Thyroid gland (tissue), 4 donors: ENCODE data around the gene FIBIN. TPM values are rescaled to one million over a fixed set of nuclear protein-coding genes. Genes with fewer than 3 reads are reported as not detected.
"Not testable (repeated sequence)": the region's sequence is repeated elsewhere in the genome, so short reads cannot be mapped to it uniquely, and the experiment has no call there.

Experiments used
- DNase-seq, 2 donors: peaks; one replicate each; pipeline ENCODE4 v3.0.0-alpha.2; 2019
- H3K27ac ChIP-seq, 3 donors: fragments of 200-600 bp; sonication (generic); 1 replicate in 2 of 3; 2 replicates in 1 of 3; pipeline ENCODE4 v1.5.1; 2016 to 2019; ENCODE audit warnings: mild to moderate bottlenecking in 1 of 3, moderate library complexity in 1 of 3
- H3K27me3 ChIP-seq: fragments of 200-600 bp; sonication (generic); one replicate; pipeline ENCODE4 v1.5.1; 2019
- H3K36me3 ChIP-seq, 2 donors: fragments of 200-600 bp; sonication (generic); one replicate each; pipeline ENCODE4 v1.5.1; 2016 to 2019
- H3K4me1 ChIP-seq, 2 donors: fragments of 200-600 bp; sonication (generic); one replicate each; pipeline ENCODE4 v1.5.1; 2017 to 2019
- H3K4me3 ChIP-seq, 3 donors: fragments of 200-600 bp; sonication (generic); replicated peaks in 1 of 3; 1 replicate in 2 of 3; 2 replicates in 1 of 3; pipeline ENCODE4 v1.5.1; 2016; ENCODE audit warnings: mild to moderate bottlenecking in 1 of 3
- H3K9me3 ChIP-seq: fragments of 200-600 bp; sonication (generic); one replicate; pipeline ENCODE4 v1.5.1; 2017
- CTCF ChIP-seq, 6 experiments: fragments of 200-600 bp in 3 of 6; fragments of 450-650 bp in 3 of 6; sonication (generic) in 3 of 6; IDR thresholded peaks; one replicate each; pipeline ENCODE4 v1.5.1; 2016 to 2019; ENCODE audit warnings: antibody characterized with exemption in 6 of 6, mild to moderate bottlenecking in 2 of 6, inconsistent platforms in 1 of 6, moderate library complexity in 1 of 6
- POLR2A ChIP-seq, 2 donors: fragments of 450-650 bp; IDR thresholded peaks; one replicate each; pipeline ENCODE4 v1.6.1; 2017; ENCODE audit warnings: antibody characterized with exemption in 2 of 2, mild to moderate bottlenecking in 2 of 2, moderate library complexity in 1 of 2
- WGBS, 2 donors: methylation state at CpG; one replicate each; pipeline ENCODE4 v1.1.5; 2017; 5-methylcytosine and 5-hydroxymethylcytosine counted together
- intact Hi-C: fragments of 100-400 bp; cut with DNase I; formaldehyde crosslinking; loops from one replicate; pipeline ENCODE4 v1.15.1; 2023
- total RNA-seq, 4 donors: library from RNA; depleted of rRNA; stranded (reverse); fragments of >200 nt; gene quantifications; one replicate each; pipeline ENCODE4 v1.2.3, GENCODE V29; 2016

Gene FIBIN
- total RNA-seq, 4 donors from 2014 or later = 15.3 to 24.7 (median 19.8) TPM

- H3K27ac ChIP-seq = no peak overlapping the region
- H3K9me3 ChIP-seq = no peaks in the 10 kb centered on the region
- H3K36me3 ChIP-seq = no peaks in the 10 kb centered on the region
- no peak for DNase-seq
- no peaks in the 10 kb centered on the region for H3K27me3 ChIP-seq
- no peaks in the 10 kb centered on the region for H3K4me1 ChIP-seq
- TF ChIP-seq CTCF (IDR thresholded peaks at IDR 0.05) (no peak), POLR2A (IDR thresholded peaks at IDR 0.05) (no peak)
- WGBS, 2 donors = 76% methylated on average over 5 of the region's 5 CpGs
- no peak overlapping the region for H3K4me3 ChIP-seq
- intact Hi-C loops = no loop called here
These were observed 17.5 kb upstream of the FIBIN start for GRCh38 chr11:26976389-26976788.

GRCh38 chr11:26977209-26977608 is 16.7 kb upstream of the FIBIN start:
- WGBS, 2 donors = 92% methylated on average over 15 of the region's 15 CpGs
- intact Hi-C loops = not testable (repeated sequence)

GRCh38 chr11:26983645-26984044 is 10.3 kb upstream of the FIBIN start:
- Histone ChIP-seq H3K4me3 (no peak overlapping the region), H3K27me3 (no peaks in the 10 kb centered on the region), H3K9me3 (no peaks in the 10 kb centered on the region), H3K27ac (no peak overlapping the region), H3K36me3 (no peaks in the 10 kb centered on the region), H3K4me1 (no peaks in the 10 kb centered on the region)
- 46 to 58% methylated on average over 6 of the region's 6 CpGs for WGBS, 2 donors
- intact Hi-C loops = no loop called here
- no peak for DNase-seq
- no peak for TF ChIP-seq CTCF (IDR thresholded peaks at IDR 0.05)
- no peak for TF ChIP-seq POLR2A (IDR thresholded peaks at IDR 0.05)

More at GRCh38 chr11:26977209-26977608, 16.7 kb upstream of the FIBIN start:
- not testable (repeated sequence) for H3K4me1 ChIP-seq, H3K9me3 ChIP-seq, H3K27ac ChIP-seq, DNase-seq, H3K4me3 ChIP-seq, H3K27me3 ChIP-seq, H3K36me3 ChIP-seq

GRCh38 chr11:26985470-26985869 is 8.4 kb upstream of the FIBIN start:
- no peaks in the 10 kb centered on the region for H3K27me3 ChIP-seq
- no peaks in the 10 kb centered on the region for H3K9me3 ChIP-seq
- DNase-seq = no peak
- no peaks in the 10 kb centered on the region for H3K4me1 ChIP-seq
- intact Hi-C loops = no loop called here
- TF ChIP-seq POLR2A (IDR thresholded peaks at IDR 0.05) (no peak), CTCF (IDR thresholded peaks at IDR 0.05) (no peak)
- no peaks in the 10 kb centered on the region for H3K36me3 ChIP-seq
- no peak overlapping the region for H3K27ac ChIP-seq
- H3K4me3 ChIP-seq = no peak overlapping the region
- 63 to 68% methylated on average over 1 of the region's 1 CpG for WGBS, 2 donors

GRCh38 chr11:26985943-26986342 is 8.0 kb upstream of the FIBIN start:
- no peak for DNase-seq
- intact Hi-C loops = no loop called here
- H3K9me3 ChIP-seq = no peaks in the 10 kb centered on the region
- H3K27ac ChIP-seq = no peak overlapping the region
- no peaks in the 10 kb centered on the region for H3K36me3 ChIP-seq
- no peaks in the 10 kb centered on the region for H3K27me3 ChIP-seq
- 83 to 90% methylated on average over 4 of the region's 4 CpGs for WGBS, 2 donors
- H3K4me1 ChIP-seq = no peaks in the 10 kb centered on the region
- TF ChIP-seq CTCF (IDR thresholded peaks at IDR 0.05) (no peak), POLR2A (IDR thresholded peaks at IDR 0.05) (no peak)
- no peak overlapping the region for H3K4me3 ChIP-seq

GRCh38 chr11:26987272-26987671 is 6.6 kb upstream of the FIBIN start:
- H3K27me3 ChIP-seq = no peaks in the 10 kb centered on the region
- no peaks in the 10 kb centered on the region for H3K36me3 ChIP-seq
- H3K27ac ChIP-seq = no peak overlapping the region
- no peaks in the 10 kb centered on the region for H3K9me3 ChIP-seq
- 84 to 91% methylated on average over 3 of the region's 3 CpGs for WGBS, 2 donors
- no peak overlapping the region for H3K4me3 ChIP-seq
- intact Hi-C loops = no loop called here
- H3K4me1 ChIP-seq = no peaks in the 10 kb centered on the region
- no peak for TF ChIP-seq POLR2A (IDR thresholded peaks at IDR 0.05)
- DNase-seq = no peak
